PFSK-1 (cell line): Measurements from ENCODE around the gene SDC4.

Source experiments
- FOXP2 ChIP-seq: optimal IDR thresholded peaks from 2 replicates; pipeline ENCODE3; 2011; ENCODE audit warnings: borderline replicate concordance, control low read depth, inconsistent platforms; ENCODE audit not compliant: insufficient read depth; ENCODE audit errors: extremely low read length, extremely low read depth
- POLR2AphosphoS5 ChIP-seq: IDR thresholded peaks from 2 replicates; pipeline ENCODE4 v1.6.1; 2012; ENCODE audit warnings: low read depth, mild to moderate bottlenecking, control low read depth, low read length, moderate library complexity
- SIN3A ChIP-seq: IDR thresholded peaks from 2 replicates; pipeline ENCODE4 v1.6.1; 2012; ENCODE audit warnings: mild to moderate bottlenecking, low read length, moderate library complexity, borderline replicate concordance; ENCODE audit not compliant: insufficient read depth
- TAF1 ChIP-seq: IDR thresholded peaks from 2 replicates; pipeline ENCODE4 v1.6.1; 2012; ENCODE audit warnings: low read length, control low read depth, borderline replicate concordance; ENCODE audit not compliant: insufficient read depth
- TF ChIP-seq, protein P1 (sequence below), 2 experiments: IDR thresholded peaks; 2 replicates each; pipeline versions ENCODE4 v1.6.1 to v1.8.0; 2011 to 2012; ENCODE audit warnings: low read depth in 2 of 2, low read length in 2 of 2, control low read depth in 1 of 2, inconsistent platforms in 1 of 2, mild to moderate bottlenecking in 1 of 2, moderate library complexity in 1 of 2; ENCODE audit not compliant: insufficient read depth in 1 of 2

- TF ChIP-seq SIN3A (no peak), TAF1 (no peak), POLR2AphosphoS5 (no peak), FOXP2 (no peak)
- TF ChIP-seq, protein P1, sequence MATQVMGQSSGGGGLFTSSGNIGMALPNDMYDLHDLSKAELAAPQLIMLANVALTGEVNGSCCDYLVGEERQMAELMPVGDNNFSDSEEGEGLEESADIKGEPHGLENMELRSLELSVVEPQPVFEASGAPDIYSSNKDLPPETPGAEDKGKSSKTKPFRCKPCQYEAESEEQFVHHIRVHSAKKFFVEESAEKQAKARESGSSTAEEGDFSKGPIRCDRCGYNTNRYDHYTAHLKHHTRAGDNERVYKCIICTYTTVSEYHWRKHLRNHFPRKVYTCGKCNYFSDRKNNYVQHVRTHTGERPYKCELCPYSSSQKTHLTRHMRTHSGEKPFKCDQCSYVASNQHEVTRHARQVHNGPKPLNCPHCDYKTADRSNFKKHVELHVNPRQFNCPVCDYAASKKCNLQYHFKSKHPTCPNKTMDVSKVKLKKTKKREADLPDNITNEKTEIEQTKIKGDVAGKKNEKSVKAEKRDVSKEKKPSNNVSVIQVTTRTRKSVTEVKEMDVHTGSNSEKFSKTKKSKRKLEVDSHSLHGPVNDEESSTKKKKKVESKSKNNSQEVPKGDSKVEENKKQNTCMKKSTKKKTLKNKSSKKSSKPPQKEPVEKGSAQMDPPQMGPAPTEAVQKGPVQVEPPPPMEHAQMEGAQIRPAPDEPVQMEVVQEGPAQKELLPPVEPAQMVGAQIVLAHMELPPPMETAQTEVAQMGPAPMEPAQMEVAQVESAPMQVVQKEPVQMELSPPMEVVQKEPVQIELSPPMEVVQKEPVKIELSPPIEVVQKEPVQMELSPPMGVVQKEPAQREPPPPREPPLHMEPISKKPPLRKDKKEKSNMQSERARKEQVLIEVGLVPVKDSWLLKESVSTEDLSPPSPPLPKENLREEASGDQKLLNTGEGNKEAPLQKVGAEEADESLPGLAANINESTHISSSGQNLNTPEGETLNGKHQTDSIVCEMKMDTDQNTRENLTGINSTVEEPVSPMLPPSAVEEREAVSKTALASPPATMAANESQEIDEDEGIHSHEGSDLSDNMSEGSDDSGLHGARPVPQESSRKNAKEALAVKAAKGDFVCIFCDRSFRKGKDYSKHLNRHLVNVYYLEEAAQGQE (IDR thresholded peaks at IDR 0.05; ENCODE audit: insufficient read depth in 1 of 2, low read depth in 2 of 2, low read length in 2 of 2): no peak
These were observed 10.7 kb downstream of the SDC4 start for GRCh38 chr20:45337367-45338120.
